Mesenteric fat pad (tissue), 1 donor: ENCODE measurements around the gene CCNL2. TPM values are rescaled to one million over a fixed set of nuclear protein-coding genes. Genes with fewer than 3 reads are reported as not detected.
"Not testable (repeated sequence)": the region's sequence is repeated elsewhere in the genome, so short reads cannot be mapped to it uniquely, and the experiment has no call there.

Source experiments
- DNase-seq: peaks from one replicate; pipeline ENCODE4 v3.0.0-alpha.2; 2020; ENCODE audit warnings: low spot score
- total RNA-seq: library from RNA; stranded (reverse); fragmentation: NEBNext Ultra II Directional; extraction: Animal tissue kit (Norgen Biotek cat#: 25700); gene quantifications from one replicate; pipeline ENCODE4 v1.2.1, GENCODE V29; 2021
- donor health status: DM: yes; HTN: yes; CAD: no.

CCNL2 gene
- total RNA-seq, 1 donor from 2014 or later, result 162 TPM

- peak; percentile 98 for DNase-seq
Observed at GRCh38 chr1:1374929-1375662, 24.0 kb downstream of the CCNL2 start, which contains the start of gene AURKAIP1. TSS of gene AURKAIP1 (minus strand) at chr1:1375207. CDS start at chr1:1374756, 451 bp downstream.

DNA sequence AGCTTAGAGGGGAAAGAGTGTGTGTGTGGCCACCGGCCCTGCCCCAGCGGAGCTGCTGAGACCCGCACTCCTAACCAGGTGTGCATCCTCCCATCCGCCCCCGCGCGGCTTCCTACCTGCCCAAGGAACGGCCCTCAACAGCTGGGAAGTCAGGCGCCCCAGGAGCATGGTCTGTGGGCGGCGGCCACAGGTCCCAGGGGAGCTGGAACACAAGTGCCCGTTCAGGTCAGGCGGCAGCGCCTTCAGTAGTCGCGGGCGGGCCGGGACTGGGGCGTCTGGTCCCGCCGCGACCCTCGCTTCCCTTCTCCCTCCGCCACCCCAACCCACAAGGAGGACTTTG is 24.6 kb downstream of the CCNL2 start:
- DNase-seq, result no peak

DNA sequence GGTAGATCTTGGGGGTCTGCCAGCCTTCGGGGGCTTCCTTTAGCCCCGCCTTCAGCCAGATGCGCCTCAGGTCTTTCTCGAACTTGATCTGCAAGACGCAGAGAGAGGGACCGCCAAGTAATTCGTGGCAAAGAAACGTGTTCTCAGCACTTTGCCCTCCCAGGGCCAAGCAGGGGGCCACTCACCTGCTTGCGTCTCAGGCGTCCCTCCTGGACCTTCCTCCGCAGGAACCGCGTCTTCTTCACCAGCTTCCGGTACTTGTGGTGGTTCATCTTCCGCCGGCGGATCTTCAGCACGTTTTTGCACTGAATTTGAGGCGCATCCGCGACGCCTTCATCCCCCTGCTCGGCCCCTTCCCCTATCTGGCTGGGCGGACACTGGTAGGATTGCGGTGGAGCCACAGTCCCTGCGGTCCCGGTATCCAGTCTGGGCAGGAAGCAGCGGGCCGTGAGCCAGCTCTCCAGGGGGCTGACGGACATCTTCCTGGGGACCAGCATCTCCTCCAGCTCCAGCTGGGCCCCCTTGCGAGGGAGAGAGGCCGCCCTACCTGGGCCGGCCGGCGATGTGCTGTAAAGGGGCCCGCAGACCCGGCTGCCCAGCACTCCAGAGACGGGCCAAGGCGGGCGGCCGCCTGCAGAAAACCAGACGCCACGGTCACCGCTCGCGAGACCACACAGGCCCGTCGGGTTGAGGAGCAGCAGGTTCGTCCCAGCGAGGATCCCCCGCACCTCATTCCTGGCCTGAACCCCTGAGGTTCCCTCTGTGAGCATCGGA is 25.1 kb downstream of the CCNL2 start:
- DNase-seq, result no peak

- no peak for DNase-seq
Observed at GRCh38 chr1:1373051-1373814, 25.9 kb downstream of the CCNL2 start.

DNA sequence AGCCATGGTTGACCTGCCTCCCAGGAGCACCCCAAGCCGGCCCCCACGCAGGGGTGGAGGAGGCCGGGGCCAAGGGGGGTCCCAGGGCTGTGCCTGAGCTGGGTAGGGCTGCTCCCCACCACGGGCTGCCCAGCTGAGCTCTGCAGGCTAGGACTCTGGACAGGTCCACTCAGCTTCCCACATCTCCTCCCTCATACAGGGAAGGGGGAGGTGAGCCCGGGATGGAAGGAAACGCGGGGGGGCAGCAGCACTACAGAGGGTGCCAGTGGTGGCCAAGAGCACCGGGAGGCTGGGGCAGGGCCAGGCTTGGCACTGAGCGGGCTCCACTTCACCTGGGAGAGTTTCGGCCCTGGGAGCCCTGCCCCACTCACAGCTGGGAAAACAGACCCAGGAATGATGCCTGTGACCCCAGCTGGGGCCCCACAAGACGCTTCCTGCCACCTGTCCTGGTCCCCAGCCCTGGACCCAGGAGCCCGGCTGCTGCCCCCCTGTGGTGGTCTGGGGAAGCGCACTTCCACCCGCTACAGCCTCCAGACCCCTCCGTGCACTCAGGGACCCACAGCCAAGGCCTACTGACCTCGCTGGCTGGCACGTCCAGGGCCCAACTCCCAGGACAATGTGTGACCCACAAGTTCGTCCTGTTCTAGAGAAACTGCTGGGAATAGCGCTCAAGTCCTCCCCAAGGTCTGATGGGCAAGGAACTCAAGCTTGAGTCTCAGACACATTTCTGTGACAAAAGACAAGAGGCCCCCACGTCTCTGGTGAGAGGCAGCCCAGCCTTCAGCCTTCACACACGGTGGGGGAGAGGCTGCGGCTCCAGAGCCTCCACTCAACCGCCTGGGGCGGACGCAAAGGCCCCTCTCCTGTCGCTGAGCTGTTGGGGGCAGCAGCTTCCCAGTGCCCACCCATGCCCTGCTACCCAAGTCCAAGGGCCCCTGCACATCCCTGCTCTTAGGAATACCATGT is 27.1 kb downstream of the CCNL2 start:
- DNase-seq, result no peak

DNA sequence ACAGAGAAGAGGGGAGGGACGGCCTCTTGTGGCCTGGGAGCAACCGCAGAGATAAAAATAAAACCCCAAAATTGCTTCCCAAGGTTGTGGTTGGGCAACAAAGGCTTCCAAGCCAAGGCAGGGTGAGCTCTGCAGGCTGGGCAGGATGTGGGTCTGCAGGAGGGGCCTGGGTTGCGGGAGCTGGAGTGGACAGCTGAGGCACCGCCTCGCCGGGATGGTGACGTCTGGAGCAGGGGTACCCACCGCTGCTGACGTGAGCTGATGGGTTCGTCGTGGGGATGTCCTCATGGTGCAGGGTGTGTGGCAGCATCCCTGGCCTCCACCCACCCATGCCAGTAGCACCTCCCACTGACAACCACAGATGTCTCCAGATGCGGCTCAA is 27.8 kb downstream of the CCNL2 start:
- no peak for DNase-seq

- DNase-seq, result no peak
Observed at GRCh38 chr1:1370771-1371300, 28.3 kb downstream of the CCNL2 start.

DNA sequence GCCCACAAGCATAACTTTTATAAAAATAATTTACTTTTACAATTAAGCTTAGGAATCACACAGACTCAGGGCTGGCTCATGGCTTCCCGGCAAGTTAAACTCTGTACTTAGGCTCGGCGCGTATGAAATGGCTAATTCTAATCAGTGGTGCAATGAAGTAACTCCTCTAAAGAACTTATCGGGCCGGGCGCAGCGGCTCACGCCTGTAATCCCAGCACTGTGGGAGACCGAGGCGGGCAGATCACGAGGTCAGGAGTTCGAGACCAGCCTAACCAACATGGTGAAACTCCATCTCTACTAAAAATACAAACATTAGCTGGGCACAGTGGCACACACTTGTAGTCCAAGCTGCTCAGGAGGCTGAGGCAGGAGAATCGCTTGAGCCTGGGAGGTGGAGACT is 29.0 kb downstream of the CCNL2 start:
- DNase-seq, result not testable (repeated sequence)

- DNase-seq, result no peak
Observed at GRCh38 chr1:1367315-1367714, 31.8 kb downstream of the CCNL2 start.

GRCh38 chr1:1366699-1367066 is 32.5 kb downstream of the CCNL2 start:
- no peak for DNase-seq

DNA sequence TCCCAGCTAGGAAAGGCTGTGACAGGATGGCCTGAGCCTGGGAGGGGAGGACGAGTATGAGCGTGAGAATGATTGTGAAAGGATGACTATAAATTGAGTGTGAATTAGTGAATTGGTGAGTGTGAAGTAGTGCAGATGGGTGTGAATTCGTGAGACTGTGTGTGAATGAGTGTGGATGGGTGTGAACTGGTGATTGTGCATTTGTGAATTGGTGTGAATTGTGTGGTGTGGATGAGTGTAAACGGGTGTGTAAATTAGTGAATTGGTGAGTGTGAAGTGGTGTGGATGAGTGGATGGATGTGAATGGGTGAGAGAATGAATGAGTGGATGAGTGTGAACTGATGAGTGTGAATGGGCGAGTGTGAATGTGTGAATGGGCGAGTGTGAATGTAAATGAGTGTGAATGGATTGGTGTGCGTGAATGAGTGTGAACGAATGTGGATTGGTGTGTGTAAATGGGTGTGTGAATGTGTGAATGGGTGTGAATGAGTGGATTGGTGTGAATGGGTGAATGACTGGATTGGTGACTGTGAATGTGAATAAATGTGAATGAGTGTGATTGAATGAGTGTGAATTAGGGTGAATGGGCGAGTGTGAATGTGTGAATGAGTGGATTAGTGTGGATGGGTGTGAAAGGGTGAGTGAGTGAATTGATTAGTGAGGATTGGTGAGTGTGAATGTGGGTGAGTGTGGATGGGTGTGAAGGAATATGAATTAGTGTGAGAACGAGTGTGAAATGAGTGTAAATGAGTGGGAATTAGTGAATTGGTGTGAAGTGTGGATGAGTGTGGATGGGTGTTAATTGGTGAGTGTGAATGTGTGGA is 33.0 kb downstream of the CCNL2 start:
- no peak for DNase-seq

DNA sequence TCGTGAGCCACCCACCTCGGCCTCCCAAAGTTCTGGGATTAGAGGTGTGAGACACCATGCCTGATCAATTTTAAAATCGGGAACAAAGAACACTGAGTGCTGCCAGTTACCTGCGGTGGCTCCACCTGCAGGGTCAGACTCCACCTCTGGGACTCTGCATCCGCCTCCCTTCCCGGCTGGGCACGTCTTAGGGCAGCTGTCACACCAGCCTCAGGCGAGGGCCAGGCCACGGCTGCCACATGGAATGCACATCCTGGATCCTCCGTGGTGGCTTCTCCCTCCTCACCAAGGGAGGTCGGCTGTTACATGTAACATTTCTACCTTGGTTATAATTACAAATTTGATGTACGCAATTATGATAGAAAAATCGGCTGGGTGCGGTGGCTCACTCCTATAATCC is 34.9 kb downstream of the CCNL2 start:
- DNase-seq, result no peak

GRCh38 chr1:1361982-1362423 is 37.1 kb downstream of the CCNL2 start:
- no peak for DNase-seq

GRCh38 chr1:1361233-1361981 is 37.7 kb downstream of the CCNL2 start:
- DNase-seq, result no peak

DNA sequence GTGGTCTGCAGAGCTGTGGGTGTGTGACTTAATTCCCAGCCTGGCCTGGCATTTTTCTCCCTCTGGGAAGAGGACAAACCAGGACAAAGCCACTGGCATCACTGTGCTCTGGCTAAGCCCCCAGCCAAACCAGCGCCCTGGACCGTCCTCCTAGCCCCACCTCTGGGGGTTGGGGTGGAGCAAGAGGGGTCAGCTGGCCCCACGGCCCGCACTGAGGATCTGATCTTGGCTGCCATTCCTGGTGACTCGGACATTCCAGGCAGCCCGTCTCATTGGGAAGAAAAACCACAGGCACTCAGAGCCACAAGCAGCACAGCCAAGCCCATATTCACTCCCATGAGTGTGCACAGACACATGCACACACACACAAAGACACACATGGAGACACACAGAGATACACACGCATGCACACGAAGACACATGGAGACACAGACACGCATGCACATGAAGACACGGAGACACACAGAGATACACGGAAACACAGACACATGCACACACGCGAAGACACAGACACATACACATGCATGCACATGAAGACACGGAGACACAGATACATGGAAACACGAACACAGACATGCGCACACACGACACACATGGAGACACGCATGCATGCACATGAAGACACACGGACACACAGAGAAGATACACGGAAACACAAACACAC is 38.5 kb downstream of the CCNL2 start:
- no peak for DNase-seq

GRCh38 chr1:1359664-1360468 is 39.3 kb downstream of the CCNL2 start:
- no peak for DNase-seq

GRCh38 chr1:1359308-1359663 is 39.8 kb downstream of the CCNL2 start:
- no peak for DNase-seq
